K562 (cell line): Measurements from ENCODE around the gene BSN.

Source experiments
- ZNF561 ChIP-seq: fragments of 450-650 bp; formaldehyde crosslinking; conservative IDR thresholded peaks from 2 replicates; pipeline ENCODE4 v1.4.0; 2020; ENCODE audit warnings: mild to moderate bottlenecking, moderate library complexity
- TF ChIP-seq, protein P1 (sequence below): fragments of 250-450 bp; sonication (Bioruptor Pico); IDR thresholded peaks from 2 replicates; pipeline ENCODE4 v1.5.1; 2021; ENCODE audit warnings: mild to moderate bottlenecking

- TF ChIP-seq ZNF561 (CRISPR knock-in tag) = no peak
- TF ChIP-seq, protein P1, sequence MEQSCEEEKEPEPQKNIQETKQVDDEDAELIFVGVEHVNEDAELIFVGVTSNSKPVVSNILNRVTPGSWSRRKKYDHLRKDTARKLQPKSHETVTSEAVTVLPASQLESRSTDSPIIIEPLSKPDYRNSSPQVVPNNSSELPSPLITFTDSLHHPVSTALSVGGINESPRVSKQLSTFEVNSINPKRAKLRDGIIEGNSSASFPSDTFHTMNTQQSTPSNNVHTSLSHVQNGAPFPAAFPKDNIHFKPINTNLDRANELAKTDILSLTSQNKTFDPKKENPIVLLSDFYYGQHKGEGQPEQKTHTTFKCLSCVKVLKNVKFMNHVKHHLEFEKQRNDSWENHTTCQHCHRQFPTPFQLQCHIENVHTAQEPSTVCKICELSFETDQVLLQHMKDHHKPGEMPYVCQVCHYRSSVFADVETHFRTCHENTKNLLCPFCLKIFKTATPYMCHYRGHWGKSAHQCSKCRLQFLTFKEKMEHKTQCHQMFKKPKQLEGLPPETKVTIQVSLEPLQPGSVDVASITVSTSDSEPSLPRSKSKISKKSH (CRISPR knock-in tag) = no peak
These were observed 969 bp upstream of the BSN start for GRCh38 chr3:49553324-49553691.
